DND-41 (cell line): ENCODE results near the gene TTYH1.

Source experiments
- EZH2 ChIP-seq: IDR thresholded peaks from 3 replicates; pipeline ENCODE4 v1.6.1; 2012; ENCODE audit warnings: borderline replicate concordance, low read depth, mild to moderate bottlenecking, moderate library complexity, low read length, inconsistent platforms; ENCODE audit not compliant: severe bottlenecking
- TF ChIP-seq, protein P1 (sequence below): IDR thresholded peaks from 2 replicates; pipeline ENCODE4 v1.5.1; 2012; ENCODE audit warnings: borderline replicate concordance, low read length, moderate library complexity, mild to moderate bottlenecking; ENCODE audit not compliant: poor library complexity, severe bottlenecking; ENCODE audit errors: extremely low read depth

GRCh38 chr19:54449701-54450069, 34.4 kb downstream of the TTYH1 start:
- TF ChIP-seq, protein P1, sequence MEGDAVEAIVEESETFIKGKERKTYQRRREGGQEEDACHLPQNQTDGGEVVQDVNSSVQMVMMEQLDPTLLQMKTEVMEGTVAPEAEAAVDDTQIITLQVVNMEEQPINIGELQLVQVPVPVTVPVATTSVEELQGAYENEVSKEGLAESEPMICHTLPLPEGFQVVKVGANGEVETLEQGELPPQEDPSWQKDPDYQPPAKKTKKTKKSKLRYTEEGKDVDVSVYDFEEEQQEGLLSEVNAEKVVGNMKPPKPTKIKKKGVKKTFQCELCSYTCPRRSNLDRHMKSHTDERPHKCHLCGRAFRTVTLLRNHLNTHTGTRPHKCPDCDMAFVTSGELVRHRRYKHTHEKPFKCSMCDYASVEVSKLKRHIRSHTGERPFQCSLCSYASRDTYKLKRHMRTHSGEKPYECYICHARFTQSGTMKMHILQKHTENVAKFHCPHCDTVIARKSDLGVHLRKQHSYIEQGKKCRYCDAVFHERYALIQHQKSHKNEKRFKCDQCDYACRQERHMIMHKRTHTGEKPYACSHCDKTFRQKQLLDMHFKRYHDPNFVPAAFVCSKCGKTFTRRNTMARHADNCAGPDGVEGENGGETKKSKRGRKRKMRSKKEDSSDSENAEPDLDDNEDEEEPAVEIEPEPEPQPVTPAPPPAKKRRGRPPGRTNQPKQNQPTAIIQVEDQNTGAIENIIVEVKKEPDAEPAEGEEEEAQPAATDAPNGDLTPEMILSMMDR = no peak
- no peak for TF ChIP-seq EZH2
